WTC11 (cell line): Measurements from ENCODE around the gene PVALB. TPM values are rescaled to one million over a fixed set of nuclear protein-coding genes. Genes with fewer than 3 reads are reported as not detected.

ENCODE experiments used
- ATAC-seq: fragments of 200-7000 bp; cut with Tn5 transposase; 2 replicates; pipeline ENCODE4 v1.10.0; 2021; ENCODE audit warnings: mild to moderate bottlenecking, moderate library complexity
- CTCF ChIA-PET: fragments of 300-600 bp; sonication (Branson Sonifier 250); formaldehyde crosslinking; loops from one replicate; lab custom pipeline; 2021; ENCODE audit warnings: antibody characterized with exemption; lab: Charles Lee
- POLR2A ChIA-PET: fragments of 350-600 bp; sonication (Branson Sonifier 250); formaldehyde crosslinking; loops from one replicate; lab custom pipeline; 2021; ENCODE audit warnings: antibody characterized with exemption; lab: Charles Lee
- DNase-seq: peaks from one replicate; pipeline ENCODE4 v3.0.0; 2021; ENCODE audit warnings: low spot score
- H3K27ac Mint-ChIP-seq: 2 replicates; pipeline ENCODE4 v1.8.0; 2021; ENCODE audit warnings: mixed read lengths
- H3K27me3 Mint-ChIP-seq: 2 replicates; pipeline ENCODE4 v1.8.0; 2021; ENCODE audit warnings: low read depth, mild to moderate bottlenecking, moderate library complexity, mixed read lengths
- H3K36me3 Mint-ChIP-seq: 2 replicates; pipeline ENCODE4 v1.8.0; 2021; ENCODE audit warnings: mixed read lengths
- H3K4me1 Mint-ChIP-seq: 2 replicates; pipeline ENCODE4 v1.8.0; 2022; ENCODE audit warnings: mixed read lengths
- H3K4me3 Mint-ChIP-seq: 2 replicates; pipeline ENCODE4 v1.8.0; 2021; ENCODE audit warnings: mild to moderate bottlenecking, moderate library complexity, mixed read lengths
- H3K9me3 Mint-ChIP-seq: 2 replicates; pipeline ENCODE4 v1.8.0; 2021; ENCODE audit warnings: mixed read lengths
- CBFB ChIP-seq: sonication (generic); formaldehyde crosslinking; IDR thresholded peaks from 2 replicates; pipeline ENCODE4 v1.8.1; 2022; ENCODE audit warnings: mild to moderate bottlenecking, low read depth, missing genetic modification reagents
- ESRRA ChIP-seq: sonication (generic); formaldehyde crosslinking; IDR thresholded peaks from 2 replicates; pipeline ENCODE4 v1.8.1; 2022; ENCODE audit warnings: mild to moderate bottlenecking, missing genetic modification reagents, borderline replicate concordance
- FOXK1 ChIP-seq: sonication (generic); formaldehyde crosslinking; IDR thresholded peaks from 2 replicates; pipeline ENCODE4 v1.8.0; 2022; ENCODE audit warnings: mild to moderate bottlenecking, moderate library complexity, missing genetic modification reagents
- IRF2 ChIP-seq: sonication (generic); formaldehyde crosslinking; IDR thresholded peaks from 2 replicates; pipeline ENCODE4 v1.8.0; 2022; ENCODE audit warnings: low read depth, missing genetic modification reagents, borderline replicate concordance
- MYBL2 ChIP-seq: sonication (generic); formaldehyde crosslinking; IDR thresholded peaks from 2 replicates; pipeline ENCODE4 v1.8.1; 2023; ENCODE audit warnings: mild to moderate bottlenecking, moderate library complexity, missing genetic modification reagents
- NR1H2 ChIP-seq: sonication (generic); formaldehyde crosslinking; IDR thresholded peaks from 2 replicates; pipeline ENCODE4 v1.9.0; 2021; ENCODE audit warnings: mild to moderate bottlenecking, moderate library complexity, missing genetic modification reagents
- NR3C1 ChIP-seq: sonication (generic); formaldehyde crosslinking; conservative IDR thresholded peaks from 2 replicates; pipeline ENCODE4 v1.8.1; 2023; ENCODE audit warnings: low read depth, mild to moderate bottlenecking, missing genetic modification reagents
- SOX15 ChIP-seq: fragments of 250-450 bp; sonication (Bioruptor Pico); IDR thresholded peaks from 2 replicates; pipeline ENCODE4 v1.9.0; 2021; ENCODE audit warnings: mild to moderate bottlenecking
- ZNF121 ChIP-seq: sonication (generic); formaldehyde crosslinking; IDR thresholded peaks from 2 replicates; pipeline ENCODE4 v1.8.0; 2023; ENCODE audit warnings: missing genetic modification reagents
- ZNF263 ChIP-seq: sonication (generic); formaldehyde crosslinking; IDR thresholded peaks from 2 replicates; pipeline ENCODE4 v1.8.1; 2022; ENCODE audit warnings: low read depth, mild to moderate bottlenecking, moderate library complexity, missing genetic modification reagents
- ZNF416 ChIP-seq: fragments of 250-450 bp; sonication (Bioruptor Pico); IDR thresholded peaks from 2 replicates; pipeline ENCODE4 v1.9.0; 2021; ENCODE audit warnings: mild to moderate bottlenecking, inconsistent platforms
- ZNF423 ChIP-seq: fragments of 250-450 bp; sonication (Bioruptor Pico); IDR thresholded peaks from 2 replicates; pipeline ENCODE4 v2.1.2; 2022; ENCODE audit warnings: mild to moderate bottlenecking, moderate library complexity
- total RNA-seq: library from RNA; stranded (reverse); gene quantifications from 3 replicates; pipeline ENCODE4 v1.2.3, GENCODE V29; 2021
- TF ChIP-seq, protein P1 (sequence below): sonication (generic); formaldehyde crosslinking; IDR thresholded peaks from 2 replicates; pipeline ENCODE4 v1.8.1; 2022; ENCODE audit warnings: mild to moderate bottlenecking, missing genetic modification reagents, moderate library complexity, borderline replicate concordance
- TF ChIP-seq, protein P2 (sequence below): sonication (generic); formaldehyde crosslinking; IDR thresholded peaks from 2 replicates; pipeline ENCODE4 v1.8.1; 2022; ENCODE audit warnings: mild to moderate bottlenecking, moderate library complexity, missing genetic modification reagents
- TF ChIP-seq, protein P3 (sequence below): sonication (generic); formaldehyde crosslinking; IDR thresholded peaks from 2 replicates; pipeline ENCODE4 v1.8.0; 2022; ENCODE audit warnings: mild to moderate bottlenecking, missing genetic modification reagents
- TF ChIP-seq, protein P4 (sequence below): fragments of 250-450 bp; sonication (Bioruptor Pico); IDR thresholded peaks from 2 replicates; pipeline ENCODE4 v1.8.0; 2021; ENCODE audit warnings: mild to moderate bottlenecking
- TF ChIP-seq, protein P5 (sequence below): fragments of 250-450 bp; sonication (Bioruptor Pico); IDR thresholded peaks from 2 replicates; pipeline ENCODE4 v1.9.0; 2021; ENCODE audit warnings: mild to moderate bottlenecking
- TF ChIP-seq, protein P6 (sequence below): sonication (generic); formaldehyde crosslinking; IDR thresholded peaks from 2 replicates; pipeline ENCODE4 v1.8.1; 2023; ENCODE audit warnings: mild to moderate bottlenecking, missing genetic modification reagents

The PVALB gene
- total RNA-seq, 1 experiment from 2014 or later: 2.7 TPM

DNA sequence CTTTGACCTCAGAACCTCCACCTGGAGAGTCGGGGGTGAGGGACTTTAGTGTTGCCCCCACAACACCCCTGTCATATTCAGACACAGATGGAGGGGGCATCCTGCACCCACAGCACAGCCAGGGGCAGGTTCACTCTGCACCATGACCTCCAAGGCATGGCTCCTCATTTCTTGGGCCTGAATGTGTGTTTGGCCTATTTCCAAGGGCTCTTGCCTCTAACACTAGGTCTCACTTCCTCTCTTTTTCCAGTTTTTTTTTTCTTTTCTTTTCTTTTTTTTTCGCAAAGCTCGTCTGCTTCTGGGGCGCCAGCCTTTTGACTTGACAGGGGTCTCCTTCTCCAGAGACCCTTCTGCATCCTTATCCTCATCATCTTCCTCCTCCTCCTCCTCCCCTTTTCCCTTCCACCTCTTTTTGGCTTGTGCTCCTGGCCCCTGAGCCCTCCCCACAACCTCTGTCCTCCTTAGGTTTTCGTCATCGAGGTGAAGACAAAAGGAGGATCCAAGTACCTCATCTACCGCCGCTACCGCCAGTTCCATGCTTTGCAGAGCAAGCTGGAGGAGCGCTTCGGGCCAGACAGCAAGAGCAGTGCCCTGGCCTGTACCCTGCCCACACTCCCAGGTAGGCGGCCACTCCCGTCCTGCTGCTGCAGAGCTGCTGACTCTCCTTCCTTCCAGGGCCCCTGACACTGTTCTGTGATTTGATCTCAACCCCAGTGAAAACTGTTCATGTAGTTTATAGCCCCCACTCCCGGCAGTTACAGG, 47.8 kb upstream of the PVALB start (continued):
- TF ChIP-seq, protein P1, sequence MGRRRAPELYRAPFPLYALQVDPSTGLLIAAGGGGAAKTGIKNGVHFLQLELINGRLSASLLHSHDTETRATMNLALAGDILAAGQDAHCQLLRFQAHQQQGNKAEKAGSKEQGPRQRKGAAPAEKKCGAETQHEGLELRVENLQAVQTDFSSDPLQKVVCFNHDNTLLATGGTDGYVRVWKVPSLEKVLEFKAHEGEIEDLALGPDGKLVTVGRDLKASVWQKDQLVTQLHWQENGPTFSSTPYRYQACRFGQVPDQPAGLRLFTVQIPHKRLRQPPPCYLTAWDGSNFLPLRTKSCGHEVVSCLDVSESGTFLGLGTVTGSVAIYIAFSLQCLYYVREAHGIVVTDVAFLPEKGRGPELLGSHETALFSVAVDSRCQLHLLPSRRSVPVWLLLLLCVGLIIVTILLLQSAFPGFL (CRISPR knock-in tag): no peak
- TF ChIP-seq, protein P2, sequence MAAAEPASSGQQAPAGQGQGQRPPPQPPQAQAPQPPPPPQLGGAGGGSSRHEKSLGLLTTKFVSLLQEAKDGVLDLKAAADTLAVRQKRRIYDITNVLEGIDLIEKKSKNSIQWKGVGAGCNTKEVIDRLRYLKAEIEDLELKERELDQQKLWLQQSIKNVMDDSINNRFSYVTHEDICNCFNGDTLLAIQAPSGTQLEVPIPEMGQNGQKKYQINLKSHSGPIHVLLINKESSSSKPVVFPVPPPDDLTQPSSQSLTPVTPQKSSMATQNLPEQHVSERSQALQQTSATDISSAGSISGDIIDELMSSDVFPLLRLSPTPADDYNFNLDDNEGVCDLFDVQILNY: no peak
- TF ChIP-seq ZNF416 (CRISPR knock-in tag) (no peak), IRF2 (CRISPR knock-in tag) (no peak), ZNF121 (CRISPR knock-in tag) (no peak)

DNA sequence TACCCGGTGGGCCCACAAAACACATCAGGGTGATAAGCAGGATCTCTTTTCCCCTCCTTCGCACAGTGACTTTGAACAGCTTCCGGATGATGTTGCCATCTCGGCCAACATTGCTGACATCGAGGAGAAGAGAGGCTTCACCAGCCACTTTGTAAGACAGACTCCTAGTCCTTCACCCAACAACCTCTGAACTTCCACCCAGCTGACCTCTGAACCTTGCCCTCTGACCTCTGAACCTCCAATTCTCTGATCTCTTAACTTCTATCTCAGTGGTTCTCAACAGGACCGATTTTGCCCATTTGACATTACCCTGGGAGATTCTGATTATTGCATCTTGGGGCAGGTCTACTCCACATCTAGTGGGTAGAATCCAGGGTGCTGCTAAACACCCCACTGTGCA, 47.1 kb upstream of the PVALB start:
- Mint-ChIP-seq H3K36me3 (no peaks in the 10 kb centered on the region), H3K4me3 (no peak overlapping the region), H3K27ac (no peak overlapping the region), H3K27me3 (peaks cover 14% of the 10 kb centered on the region), H3K4me1 (peaks cover 3% of the 10 kb centered on the region), H3K9me3 (no peaks in the 10 kb centered on the region)
- ChIA-PET POLR2A (no interaction called here), CTCF (interaction anchor here (1.9 kb wide), 1 partner anchor 113 kb away, joined by 8 read pairs; no protein-coding TSS in a partner anchor)
- DNase-seq (no peak), ATAC-seq (no peak)
- TF ChIP-seq, protein P3, sequence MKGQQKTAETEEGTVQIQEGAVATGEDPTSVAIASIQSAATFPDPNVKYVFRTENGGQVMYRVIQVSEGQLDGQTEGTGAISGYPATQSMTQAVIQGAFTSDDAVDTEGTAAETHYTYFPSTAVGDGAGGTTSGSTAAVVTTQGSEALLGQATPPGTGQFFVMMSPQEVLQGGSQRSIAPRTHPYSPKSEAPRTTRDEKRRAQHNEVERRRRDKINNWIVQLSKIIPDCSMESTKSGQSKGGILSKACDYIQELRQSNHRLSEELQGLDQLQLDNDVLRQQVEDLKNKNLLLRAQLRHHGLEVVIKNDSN (CRISPR knock-in tag): no peak
- TF ChIP-seq, protein P4, sequence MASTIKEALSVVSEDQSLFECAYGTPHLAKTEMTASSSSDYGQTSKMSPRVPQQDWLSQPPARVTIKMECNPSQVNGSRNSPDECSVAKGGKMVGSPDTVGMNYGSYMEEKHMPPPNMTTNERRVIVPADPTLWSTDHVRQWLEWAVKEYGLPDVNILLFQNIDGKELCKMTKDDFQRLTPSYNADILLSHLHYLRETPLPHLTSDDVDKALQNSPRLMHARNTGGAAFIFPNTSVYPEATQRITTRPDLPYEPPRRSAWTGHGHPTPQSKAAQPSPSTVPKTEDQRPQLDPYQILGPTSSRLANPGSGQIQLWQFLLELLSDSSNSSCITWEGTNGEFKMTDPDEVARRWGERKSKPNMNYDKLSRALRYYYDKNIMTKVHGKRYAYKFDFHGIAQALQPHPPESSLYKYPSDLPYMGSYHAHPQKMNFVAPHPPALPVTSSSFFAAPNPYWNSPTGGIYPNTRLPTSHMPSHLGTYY: no peak
- no peak for TF ChIP-seq CBFB

DNA sequence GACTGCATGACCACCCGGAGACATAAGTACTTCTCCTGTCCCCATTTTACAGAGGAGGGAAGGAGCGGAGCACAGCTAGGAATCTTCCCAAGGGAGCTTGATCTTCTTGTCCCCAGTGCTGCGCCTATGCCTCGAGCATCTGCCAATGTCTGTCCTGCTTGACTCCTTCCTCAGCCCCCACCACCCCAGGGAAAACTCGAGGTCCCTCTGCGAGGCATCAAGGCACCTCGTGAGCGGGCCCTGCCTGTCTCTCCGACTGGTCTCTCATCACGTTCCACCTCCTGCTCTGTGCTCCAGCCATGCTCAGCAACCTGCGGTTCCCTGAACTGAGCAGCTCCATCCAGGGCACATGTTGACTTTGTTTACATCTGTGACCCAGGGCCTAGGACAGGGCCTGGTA, 46.4 kb upstream of the PVALB start:
- ATAC-seq: no peak
- no peaks in the 10 kb centered on the region for H3K9me3 Mint-ChIP-seq
- H3K36me3 Mint-ChIP-seq: no peaks in the 10 kb centered on the region
- POLR2A ChIA-PET: no interaction called here
- no peak overlapping the region for H3K27ac Mint-ChIP-seq
- H3K4me1 Mint-ChIP-seq: peaks cover 3% of the 10 kb centered on the region
- H3K4me3 Mint-ChIP-seq: no peak overlapping the region
- no peak for DNase-seq
- CTCF ChIA-PET: interaction anchor here (1.9 kb wide), 1 partner anchor 114 kb away, joined by 8 read pairs; no protein-coding TSS in a partner anchor
- no peak for TF ChIP-seq SOX15 (CRISPR knock-in tag)
- no peak for TF ChIP-seq NR1H2
- no peak for TF ChIP-seq MYBL2 (CRISPR knock-in tag)
- no peak for TF ChIP-seq NR3C1 (CRISPR knock-in tag)
- TF ChIP-seq, protein P5, sequence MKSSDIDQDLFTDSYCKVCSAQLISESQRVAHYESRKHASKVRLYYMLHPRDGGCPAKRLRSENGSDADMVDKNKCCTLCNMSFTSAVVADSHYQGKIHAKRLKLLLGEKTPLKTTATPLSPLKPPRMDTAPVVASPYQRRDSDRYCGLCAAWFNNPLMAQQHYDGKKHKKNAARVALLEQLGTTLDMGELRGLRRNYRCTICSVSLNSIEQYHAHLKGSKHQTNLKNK: no peak
- TF ChIP-seq, protein P4: no peak
- TF ChIP-seq ZNF423 (CRISPR knock-in tag): no peak
- TF ChIP-seq ESRRA (CRISPR knock-in tag): no peak
- TF ChIP-seq ZNF263: no peak
- TF ChIP-seq, protein P6, sequence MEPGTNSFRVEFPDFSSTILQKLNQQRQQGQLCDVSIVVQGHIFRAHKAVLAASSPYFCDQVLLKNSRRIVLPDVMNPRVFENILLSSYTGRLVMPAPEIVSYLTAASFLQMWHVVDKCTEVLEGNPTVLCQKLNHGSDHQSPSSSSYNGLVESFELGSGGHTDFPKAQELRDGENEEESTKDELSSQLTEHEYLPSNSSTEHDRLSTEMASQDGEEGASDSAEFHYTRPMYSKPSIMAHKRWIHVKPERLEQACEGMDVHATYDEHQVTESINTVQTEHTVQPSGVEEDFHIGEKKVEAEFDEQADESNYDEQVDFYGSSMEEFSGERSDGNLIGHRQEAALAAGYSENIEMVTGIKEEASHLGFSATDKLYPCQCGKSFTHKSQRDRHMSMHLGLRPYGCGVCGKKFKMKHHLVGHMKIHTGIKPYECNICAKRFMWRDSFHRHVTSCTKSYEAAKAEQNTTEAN (CRISPR knock-in tag): no peak
- no peak for TF ChIP-seq FOXK1 (CRISPR knock-in tag)
- H3K27me3 Mint-ChIP-seq: peaks cover 18% of the 10 kb centered on the region
